Embryonic facial prominence (tissue), 1 donor: Measurements from ENCODE around the gene UBFD1.
A peak's percentile ranks its signal among the peaks of the same experiment; 100 is the strongest.
"Not testable (repeated sequence)": the region's sequence is repeated elsewhere in the genome, so short reads cannot be mapped to it uniquely, and the experiment has no call there.

Experiments
- DNase-seq: peaks from one replicate; pipeline ENCODE4 v3.0.0-alpha.2; 2016; ENCODE audit errors: extremely low spot score

The UBFD1 gene

DNA sequence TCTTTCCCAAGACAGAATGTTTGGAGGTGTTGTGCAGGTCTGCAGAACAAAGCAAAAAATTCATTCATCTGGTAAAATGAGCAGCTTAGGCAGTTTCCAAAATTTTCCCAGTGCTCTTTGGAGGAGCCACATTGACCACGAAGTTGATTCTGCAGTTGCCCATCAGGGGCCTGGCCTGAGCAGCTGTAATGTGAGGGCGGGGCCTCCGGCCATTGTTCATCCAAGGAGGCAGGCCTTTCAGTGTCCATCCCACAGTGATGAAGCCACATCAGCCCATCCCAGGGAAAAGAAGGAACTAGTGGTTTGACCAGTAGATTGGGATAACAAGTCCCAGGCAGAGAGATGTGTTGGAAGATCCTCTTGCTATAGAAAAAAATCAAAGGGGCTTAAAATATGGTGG, 10.1 kb downstream of the UBFD1 start:
- no peak for DNase-seq

DNA sequence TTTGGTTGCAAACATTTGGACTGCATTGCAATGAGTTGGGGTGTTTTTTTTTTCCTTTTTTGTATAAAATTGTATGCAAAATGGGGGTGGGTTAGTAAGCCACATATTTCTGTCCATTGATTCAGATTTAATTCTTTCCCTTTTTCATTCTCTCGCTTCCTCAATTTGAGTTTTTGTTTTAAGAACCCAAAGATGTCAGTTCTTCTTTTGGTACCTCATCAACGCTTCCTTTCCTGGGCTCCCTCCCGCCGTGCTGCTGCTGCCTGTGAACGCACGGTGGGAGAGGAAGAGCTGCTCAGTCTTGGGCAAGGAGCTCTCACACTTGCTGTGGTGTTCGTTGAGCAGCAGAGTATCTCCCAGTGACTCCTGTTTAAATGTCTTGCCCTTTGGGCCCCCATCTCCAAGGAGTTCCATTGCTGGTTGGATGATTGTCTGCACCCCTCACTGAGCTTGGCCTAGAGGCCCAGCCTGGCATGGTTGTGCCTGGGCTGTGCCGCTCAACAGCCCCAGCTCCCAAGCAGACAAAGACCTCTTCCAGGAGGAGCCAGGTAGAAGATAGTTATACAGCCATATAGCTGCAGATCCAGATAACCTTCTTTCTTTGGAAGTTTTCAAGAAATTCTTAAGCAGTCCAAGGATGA, 13.6 kb downstream of the UBFD1 start:
- DNase-seq: no peak

DNA sequence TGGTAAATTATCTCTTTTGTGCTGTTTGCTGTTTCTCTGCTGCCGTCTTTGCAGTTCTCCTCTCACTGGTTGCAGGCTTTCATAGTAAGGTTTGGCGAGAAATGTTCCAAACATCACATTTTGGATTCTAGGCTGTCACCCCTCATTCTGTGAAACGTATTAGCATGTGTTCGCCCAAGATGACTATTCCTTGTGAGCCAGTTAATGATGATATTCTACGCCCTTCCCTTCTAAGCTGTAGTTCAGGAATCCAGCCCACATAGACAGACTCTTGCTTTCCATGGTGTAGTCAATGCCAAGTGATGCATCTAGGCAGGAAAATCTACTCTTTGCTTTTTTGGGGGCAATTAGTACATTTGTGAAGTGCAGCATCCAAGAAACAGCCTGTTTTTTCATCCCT, 14.4 kb downstream of the UBFD1 start:
- DNase-seq: no peak

DNA sequence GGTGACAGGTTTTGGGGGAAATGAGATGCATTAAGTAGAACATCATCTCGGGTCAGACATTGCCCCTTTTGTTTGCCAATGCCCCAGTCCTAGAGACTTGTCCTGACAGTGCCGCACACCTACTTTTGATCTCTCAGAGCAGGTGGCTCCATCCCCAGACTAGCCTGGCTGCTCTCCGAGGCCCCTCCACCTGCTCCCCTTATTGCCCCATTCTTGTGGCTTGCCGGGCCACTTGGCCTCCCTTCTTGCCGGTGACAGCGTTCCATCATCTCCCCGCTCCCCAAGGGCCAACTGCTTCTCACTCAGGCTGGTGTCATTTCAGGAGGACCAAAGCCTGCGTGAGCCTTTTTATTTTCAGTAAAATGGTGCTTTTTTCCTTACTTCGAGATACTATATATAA, 14.9 kb downstream of the UBFD1 start:
- no peak for DNase-seq

DNA sequence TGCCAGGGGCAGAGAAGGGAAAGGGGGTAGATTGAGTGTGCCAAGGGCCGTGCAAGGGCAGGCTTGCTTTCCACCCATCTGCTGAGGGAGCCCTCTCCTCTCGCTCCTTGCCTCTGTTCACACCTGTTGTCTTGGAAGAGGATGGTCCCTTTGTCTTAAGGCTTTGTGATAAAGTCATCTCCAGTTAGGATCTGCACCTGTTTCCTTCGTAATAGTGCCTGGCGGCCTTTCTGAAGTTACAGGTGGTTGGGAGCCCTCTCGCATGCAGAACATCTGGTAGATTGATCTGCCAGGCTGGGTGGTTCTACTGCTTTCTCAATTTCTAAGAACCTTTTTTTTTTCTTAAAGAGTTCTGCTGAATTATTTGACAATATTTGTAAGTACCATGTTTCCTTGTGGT, 16.3 kb downstream of the UBFD1 start:
- no peak for DNase-seq

DNA sequence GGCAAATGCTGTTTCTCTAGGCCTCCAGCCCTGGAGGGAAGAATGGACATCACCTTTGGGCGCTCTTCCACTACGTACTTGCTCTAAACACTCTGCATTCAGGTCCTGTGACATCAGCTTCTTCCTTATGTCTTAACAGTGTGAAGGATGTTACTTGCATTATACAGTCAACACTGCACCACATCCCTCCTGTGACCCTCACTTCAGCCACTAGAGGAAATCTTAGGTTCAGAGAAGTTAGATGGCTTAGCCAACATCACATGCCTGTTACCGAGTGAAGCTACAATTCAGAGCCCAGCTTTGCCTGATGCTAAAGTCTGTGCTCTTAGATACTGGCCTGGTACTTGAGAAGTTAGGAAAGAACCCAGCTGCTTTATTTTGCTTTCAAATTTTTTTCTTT, 18.3 kb downstream of the UBFD1 start:
- DNase-seq: no peak

DNA sequence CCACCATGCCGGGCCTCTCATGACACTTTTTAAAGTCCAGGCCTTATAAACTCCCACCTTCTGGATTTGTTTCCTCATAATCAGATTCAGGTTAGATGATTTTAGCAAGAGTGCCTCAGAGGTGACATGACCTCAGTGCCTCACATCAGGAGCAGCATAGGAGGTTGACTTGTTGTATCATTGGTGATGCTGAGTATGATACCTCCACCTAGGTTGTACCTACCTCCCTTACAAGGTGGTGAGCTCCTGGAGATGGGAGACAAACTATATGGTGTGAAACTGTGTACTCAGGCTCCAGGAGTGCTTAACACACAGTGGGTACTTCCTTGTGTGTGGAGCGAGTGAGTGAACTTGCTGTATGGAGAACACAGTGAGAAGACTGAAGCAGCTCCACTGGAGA, 20.0 kb downstream of the UBFD1 start:
- no peak for DNase-seq

DNA sequence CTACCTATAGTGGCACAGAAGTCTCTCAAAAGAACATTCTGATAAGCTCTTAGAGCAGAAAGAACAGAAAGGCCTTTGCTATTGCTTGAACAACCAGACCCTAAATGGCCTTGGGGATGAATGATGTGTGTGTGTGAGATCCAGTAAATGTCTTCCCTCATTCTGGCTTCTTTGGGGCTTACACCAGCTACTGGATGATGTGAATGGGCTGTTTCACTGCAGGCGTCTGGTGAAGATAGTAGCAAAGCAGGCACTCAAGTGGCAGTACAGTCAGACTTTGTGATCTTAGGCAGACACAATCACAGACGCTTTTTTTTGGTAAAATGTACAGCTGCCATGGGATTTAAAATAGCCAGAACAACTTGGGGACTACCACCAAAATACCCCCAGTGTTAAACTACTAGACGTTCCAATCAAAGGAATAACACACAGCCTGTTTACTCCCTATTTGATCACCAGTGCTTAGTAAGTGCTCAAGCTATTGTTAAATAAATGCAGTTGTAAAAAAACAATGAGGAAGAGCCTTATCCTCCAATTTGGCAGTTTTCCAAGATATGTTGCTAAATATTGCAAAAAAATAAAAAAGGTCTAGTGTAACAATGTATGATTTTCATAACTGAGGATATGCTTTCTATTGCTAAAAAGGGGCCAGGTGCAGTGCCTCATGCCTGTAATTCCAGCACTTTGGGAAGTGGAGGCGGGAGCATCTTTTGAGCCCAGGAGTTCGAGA, 20.7 kb downstream of the UBFD1 start:
- DNase-seq: no peak

DNA sequence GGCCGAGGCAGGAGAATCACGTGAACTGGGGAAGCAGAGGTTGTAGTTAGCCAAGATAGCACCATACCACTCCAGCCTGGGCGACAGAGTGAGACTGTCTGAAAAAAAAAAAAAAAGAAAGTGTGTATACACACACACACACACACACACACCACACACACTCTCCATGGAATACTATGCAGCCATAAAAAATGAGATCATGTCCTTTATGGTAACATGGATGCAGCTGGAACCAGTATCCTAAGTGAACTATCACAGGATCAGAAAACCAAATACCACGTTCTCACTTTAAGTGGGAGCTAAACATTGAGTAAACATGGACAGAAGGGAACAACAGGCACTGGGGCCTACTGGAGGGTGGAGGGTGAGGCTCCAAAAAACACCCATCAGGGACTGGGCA, 21.8 kb downstream of the UBFD1 start:
- no peak for DNase-seq

DNA sequence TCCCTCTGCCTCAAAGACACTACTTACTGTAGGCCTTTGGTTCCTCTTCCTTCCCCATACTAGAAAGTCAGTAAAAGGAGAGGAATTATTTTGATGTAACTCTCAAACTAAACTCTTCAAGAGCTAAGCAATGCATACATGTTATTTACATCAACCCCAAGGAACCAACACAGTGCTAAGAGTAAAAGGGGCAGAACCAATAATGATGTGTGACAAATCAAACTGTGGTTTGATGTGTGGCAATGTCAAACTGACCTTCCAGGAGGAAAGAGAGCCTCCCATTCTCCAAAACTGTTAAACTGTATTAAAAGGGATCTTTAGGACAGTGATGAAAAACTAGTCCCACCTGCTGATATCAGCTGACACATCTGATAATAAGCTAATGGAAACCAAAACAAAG, 22.9 kb downstream of the UBFD1 start:
- DNase-seq: no peak

DNA sequence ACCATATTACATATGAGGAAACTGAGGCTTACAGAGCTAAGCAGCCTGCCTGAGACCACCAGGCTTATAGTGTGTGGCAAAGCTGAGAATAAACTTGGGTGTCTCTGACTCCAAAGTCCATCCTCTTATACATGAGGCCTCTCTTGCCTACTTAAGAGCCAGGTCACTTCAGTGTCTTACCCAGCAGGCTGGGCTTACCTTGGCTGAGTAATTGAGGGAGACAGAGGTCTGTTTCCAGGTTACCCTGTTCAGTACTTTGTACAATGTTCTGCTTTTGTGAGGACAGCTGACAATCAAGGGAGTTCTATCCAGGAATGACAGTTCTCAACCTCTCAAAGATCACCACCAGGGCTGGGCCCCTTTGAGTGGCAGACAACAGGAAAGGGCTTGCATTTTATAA, 24.2 kb downstream of the UBFD1 start:
- no peak for DNase-seq

DNA sequence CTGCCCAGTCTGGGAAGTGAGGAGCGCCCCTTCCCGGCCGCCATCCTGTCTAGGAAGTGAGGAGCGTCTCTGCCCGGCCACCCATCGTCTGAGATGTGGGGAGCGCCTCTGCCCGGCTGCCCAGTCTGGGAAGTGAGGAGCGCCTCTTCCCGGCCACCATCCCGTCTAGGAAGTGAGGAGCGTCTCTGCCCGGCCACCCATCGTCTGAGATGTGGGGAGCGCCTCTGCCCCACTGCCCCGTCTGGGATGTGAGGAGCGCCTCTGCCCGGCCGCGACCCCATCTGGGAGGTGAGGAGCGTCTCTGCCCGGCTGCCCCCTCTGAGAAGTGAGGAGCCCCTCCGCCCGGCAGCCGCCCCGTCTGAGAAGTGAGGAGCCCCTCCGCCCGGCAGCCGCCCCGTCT, 25.7 kb downstream of the UBFD1 start:
- not testable (repeated sequence) for DNase-seq

DNA sequence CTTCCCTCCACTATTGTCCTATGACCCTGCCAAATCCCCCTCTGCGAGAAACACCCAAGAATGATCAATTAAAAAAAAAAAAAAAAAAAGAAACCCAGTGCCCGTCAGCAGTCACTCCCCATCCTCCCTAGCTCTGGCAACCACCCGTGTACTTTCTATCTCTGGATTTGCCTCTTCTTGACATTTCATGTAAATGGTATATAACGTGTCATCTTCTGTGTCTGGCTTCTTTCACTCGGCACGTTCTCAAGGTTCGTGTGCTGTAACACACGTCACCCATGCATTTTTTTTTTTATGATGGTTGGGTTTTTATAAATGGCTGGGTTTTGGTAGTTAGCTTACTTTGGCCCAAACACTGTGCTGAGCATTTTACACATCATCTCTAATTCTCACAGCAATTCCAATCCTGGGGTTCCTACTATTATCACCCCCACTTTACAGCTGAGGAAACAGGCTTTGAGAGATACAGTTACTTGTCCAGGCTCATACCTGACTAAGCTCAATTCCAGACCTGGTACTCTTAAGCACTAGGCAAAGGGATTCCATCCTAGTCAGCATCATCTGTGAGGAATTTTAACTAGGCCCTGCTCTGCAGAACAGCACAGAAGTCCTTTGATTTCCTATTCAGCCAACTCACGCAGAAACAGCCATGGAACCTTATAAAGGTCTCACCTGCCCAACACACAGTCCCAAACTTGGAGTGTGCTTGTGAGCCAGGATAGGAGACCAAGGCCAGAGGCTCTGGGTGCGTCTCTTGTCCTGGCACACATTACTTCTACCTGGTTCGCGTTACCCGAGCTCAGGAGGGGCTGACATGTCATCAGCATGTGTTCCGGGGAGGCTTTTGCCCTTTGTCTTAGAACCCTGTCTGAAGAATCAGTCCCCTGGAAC, 26.9 kb downstream of the UBFD1 start:
- DNase-seq: no peak

DNA sequence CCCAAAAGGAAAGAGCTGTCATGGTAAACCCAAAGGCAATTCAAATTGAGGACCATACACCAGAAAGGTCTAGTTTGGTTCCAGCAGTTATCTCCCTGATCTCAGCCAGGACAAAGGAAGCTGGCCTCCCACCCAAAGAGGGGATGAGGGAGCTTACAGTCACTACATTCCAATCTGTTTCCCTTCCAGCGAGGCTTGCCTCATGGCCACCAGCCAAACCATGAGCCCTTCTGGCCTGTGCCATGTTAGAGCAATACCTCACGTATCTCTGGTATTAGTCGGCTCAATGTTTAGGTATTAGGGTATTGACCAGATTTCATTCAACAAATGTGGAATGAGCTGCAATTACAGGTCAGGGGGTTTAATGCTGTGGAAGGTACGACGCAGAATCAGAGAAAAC, 30.2 kb downstream of the UBFD1 start:
- no peak for DNase-seq

DNA sequence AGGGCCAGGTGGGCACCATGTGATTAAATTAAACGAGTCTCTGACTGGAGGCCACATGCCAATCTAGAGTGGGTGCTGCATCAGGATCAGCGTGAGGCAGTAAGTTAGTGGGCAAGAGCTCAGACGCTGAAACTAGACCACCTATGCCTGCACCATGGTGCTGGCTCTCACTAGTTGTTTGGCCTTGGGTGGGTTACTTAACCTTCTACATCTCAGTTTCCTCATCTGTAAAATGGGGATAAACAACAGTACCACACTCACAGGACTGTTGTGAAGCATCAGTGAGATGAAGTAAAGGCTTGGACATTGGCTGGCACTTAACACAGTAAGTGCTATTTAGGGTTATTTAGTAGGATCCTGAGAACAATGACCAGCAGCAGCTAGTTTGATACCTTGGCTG, 32.7 kb downstream of the UBFD1 start:
- DNase-seq: no peak

DNA sequence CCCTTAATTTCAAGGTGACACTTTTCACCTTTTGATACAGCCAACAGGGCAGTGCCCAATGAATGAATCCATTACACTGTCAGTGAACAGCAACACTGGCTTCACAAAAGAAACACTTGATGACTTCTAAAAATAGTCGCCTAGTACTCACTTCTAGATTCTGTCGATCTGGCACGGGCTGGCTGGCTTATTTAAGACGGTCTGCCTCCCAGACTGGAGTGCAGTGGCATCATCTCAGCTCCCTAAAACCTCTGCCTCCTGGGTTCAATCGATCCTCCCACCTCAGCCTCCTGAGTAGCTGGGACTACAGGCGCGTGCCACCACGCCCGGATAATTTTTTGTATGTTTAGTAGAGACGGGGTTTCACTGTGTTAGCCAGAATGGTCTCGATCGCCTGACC, 36.7 kb downstream of the UBFD1 start:
- no peak for DNase-seq

DNA sequence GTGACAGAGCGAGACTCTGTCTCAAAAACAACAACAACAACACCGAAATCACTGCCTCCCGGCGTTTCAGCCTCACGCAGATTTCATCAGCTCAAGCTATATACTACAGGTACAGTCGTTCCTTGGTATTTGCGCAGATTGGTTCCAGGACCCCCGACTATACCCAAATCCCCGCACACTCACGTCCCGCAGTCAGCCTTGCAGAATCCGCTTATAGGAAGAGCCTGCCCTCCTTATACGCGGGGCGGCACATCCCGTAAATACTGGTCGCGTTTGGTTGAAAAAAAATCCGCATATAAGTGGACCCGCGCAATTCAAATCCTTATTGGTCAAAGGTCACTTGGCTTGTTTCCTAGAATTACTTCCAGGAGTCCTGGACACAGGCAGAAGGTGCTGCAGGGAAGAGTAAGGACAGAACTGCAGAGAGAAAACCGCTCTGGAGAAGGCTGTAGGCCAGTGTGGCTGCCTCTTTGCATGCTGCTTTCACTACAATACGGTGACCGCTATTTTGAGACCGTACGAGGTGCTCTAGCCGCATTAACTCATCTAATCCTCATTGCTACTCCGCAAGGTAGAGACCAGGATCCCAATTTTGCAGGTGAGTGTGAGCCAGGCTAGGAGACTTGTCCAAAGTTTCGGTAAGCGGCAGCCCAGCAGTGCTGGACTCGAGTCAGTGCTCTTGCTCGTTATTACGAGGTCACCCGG, 37.9 kb downstream of the UBFD1 start:
- DNase-seq: no peak

DNA sequence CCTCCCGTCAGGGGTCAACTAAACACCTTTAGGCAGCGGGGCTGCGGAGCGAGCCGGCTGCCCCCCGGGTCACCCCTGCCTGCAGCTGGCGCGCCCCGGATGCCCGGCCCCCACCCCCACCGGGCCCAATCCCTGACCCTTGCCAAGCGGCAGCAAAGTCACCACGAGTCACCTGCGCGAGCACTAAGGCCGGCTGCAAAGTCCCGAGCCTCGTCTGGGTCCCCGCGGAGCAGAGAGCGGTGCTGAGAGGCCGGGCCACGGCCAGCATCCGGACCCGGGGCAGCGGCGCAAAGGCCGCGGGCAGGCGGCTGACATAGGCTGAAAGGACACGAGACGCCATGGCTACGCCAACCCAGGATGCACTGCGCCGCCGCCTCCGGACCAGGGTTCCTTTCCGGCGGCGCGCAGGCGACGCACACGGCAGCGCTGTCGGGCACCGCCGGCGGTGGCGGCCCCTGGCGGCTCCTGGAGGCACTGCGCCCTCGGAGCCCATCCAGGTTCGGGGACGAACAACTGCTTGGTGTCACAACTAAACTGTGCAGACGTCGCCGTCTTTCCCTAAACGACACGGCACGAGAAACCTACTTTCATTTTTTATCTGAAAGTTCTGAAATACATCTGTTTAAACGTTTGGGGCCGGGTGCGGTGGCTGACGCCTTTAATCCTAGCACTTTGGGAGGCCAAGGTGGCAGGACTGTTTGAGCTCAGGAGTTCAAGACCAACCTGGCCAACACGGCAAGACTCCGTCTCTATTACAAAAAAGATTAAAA, 38.6 kb downstream of the UBFD1 start, which contains the start of gene NDUFAB1:
NDUFAB1 (minus strand) TSS at position 366 of the 770 bp plus-strand sequence; CDS start at position 340, 26 bp downstream.
- DNase-seq: peak; percentile 70

DNA sequence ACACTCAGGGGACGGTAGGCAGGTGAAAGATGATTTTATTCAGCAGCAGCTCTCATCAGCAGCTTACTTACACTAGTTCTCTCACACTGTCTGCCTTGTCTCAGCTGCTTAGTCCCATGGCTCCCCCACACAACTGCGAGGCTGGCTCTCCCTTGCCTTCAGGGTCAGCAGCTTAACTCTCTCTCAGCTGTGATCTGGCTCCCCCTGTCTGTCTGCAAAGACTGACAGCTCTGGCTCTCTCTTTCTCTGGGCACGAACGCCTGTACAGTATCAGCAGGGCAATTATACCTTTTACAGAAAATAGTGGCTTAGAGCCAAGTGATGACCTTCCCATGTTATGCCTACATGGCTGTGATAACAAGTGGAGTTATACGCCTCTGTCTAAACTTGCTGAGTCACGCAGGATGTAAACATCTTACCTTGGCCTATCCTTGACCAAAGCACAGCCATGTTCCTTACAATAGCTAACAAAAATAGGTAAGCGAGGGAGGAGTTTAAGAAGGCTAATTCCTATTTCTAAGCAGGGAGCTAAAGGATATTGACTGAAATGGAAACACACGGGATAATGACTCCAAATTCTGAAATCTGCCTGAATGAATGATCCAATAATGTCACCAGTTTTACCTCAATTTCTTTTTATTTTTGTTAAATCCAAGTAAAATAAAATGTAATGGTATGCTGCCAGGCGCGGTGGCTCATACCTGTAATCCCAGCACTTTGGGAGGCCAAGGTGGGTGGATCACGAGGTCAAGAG, 39.7 kb downstream of the UBFD1 start:
- no peak for DNase-seq

DNA sequence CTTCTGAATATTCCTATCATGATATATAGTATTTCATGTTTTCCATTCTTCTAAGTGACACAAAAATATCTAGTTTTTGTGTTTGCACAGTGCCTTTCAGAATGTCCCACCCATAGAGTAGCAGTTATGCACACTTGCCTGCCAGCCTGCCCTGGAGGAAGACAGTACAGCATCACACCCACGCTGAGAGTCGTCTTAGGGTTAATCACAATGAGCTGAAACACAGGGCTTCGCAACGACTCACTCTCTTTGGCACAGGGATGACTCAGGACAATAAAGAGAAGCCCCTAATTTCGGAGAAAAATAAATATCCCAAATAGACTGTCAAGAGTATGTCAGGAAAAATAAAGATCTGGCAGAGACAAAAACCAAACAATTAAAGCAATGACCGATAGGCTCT, 50.2 kb downstream of the UBFD1 start:
- DNase-seq: no peak

DNA sequence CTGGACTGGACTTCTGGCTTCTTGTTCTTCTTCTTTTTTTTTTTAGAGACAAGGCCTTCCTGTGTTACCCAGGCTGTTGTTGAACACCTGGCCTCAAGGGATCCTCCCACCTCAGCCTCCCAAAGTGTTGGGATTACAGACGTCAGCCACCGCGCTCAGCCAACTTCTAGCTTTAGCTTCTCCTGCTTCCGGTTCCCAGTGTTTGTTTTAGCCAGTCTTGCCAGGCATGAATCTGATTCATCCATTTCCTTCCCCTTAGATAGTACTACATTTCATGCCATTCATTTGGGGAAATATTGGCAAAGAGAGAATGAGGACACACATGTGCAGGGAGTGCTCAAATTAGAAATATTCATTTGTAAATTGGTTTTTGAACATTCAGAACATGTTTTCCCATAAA, 50.7 kb downstream of the UBFD1 start:
- no peak for DNase-seq
